Gastrocnemius medialis (tissue), 4 donors: ENCODE measurements around the gene MRPL43. TPM values are rescaled to one million over a fixed set of nuclear protein-coding genes. Genes with fewer than 3 reads are reported as not detected.
A peak's percentile ranks its signal among the peaks of the same experiment; 100 is the strongest.

Experiments used
- ATAC-seq, 2 donors: fragments of 150-250 bp; one replicate each; pipeline ENCODE4 v1.9.1; 2016
- DNase-seq, 2 donors: peaks; one replicate each; pipeline ENCODE4 v3.0.0-alpha.2; 2019
- H3K27ac ChIP-seq, 4 donors: fragments of 200-600 bp; sonication (generic); 1 replicate in 1 of 4; 2 replicates in 3 of 4; pipeline ENCODE4 v1.5.1; 2016 to 2018; ENCODE audit warnings: mild to moderate bottlenecking in 2 of 4, moderate library complexity in 1 of 4
- H3K27me3 ChIP-seq, 3 donors: fragments of 200-600 bp; sonication (generic) in 2 of 3; 1 replicate in 1 of 3; 2 replicates in 2 of 3; pipeline versions ENCODE4 v1.5.1 to v1.6.0; 2016 to 2019; ENCODE audit warnings: mild to moderate bottlenecking in 1 of 3, moderate library complexity in 1 of 3
- H3K36me3 ChIP-seq, 2 donors: fragments of 200-600 bp; sonication (generic) in 1 of 2; one replicate each; pipeline ENCODE4 v1.5.1; 2017 to 2018
- H3K4me1 ChIP-seq, 2 donors: fragments of 200-600 bp; sonication (generic) in 1 of 2; one replicate each; pipeline ENCODE4 v1.5.1; 2016 to 2017; ENCODE audit warnings: mild to moderate bottlenecking in 2 of 2
- H3K4me3 ChIP-seq, 4 donors: fragments of 200-600 bp; sonication (generic) in 3 of 4; 1 replicate in 1 of 4; 2 replicates in 3 of 4; pipeline ENCODE4 v1.5.1; 2016 to 2019; ENCODE audit warnings: mild to moderate bottlenecking in 2 of 4
- H3K9me3 ChIP-seq, 3 donors: fragments of 200-600 bp; sonication (generic) in 2 of 3; 1 replicate in 1 of 3; 2 replicates in 2 of 3; pipeline ENCODE4 v1.5.1; 2016 to 2019
- POLR2A ChIP-seq, 2 donors: fragments of 450-650 bp; IDR thresholded peaks; one replicate each; pipeline ENCODE4 v1.6.1; 2017; ENCODE audit warnings: antibody characterized with exemption in 2 of 2, mild to moderate bottlenecking in 2 of 2, moderate library complexity in 2 of 2
- in situ Hi-C, 4 donors: fragments of 200-750 bp; cut with MboI; loops; one replicate each; pipeline versions ENCODE4 v1.15.0 to v1.8.0; 2017; ENCODE audit warnings: low sequenced_read_pairs in 4 of 4
- intact Hi-C: fragments of 100-400 bp; cut with DNase I; formaldehyde crosslinking; loops from one replicate; pipeline ENCODE4 v1.15.1; 2023; ENCODE audit warnings: low total_unique reads
- total RNA-seq, 4 donors: library from RNA; depleted of rRNA; stranded (reverse); fragments of >200 nt; gene quantifications; one replicate each; pipeline versions ENCODE4 v1.1.0 to v1.2.3, GENCODE V29; 2016
- TF ChIP-seq, protein P1 (sequence below), 5 experiments: fragments of 450-650 bp in 3 of 5; fragments of 200-600 bp in 2 of 5; sonication (generic) in 2 of 5; IDR thresholded peaks in 4 of 5; conservative IDR thresholded peaks in 1 of 5; 1 replicate in 4 of 5; 2 replicates in 1 of 5; pipeline ENCODE4 v1.5.1; 2016 to 2019; ENCODE audit warnings: antibody characterized with exemption in 5 of 5, mild to moderate bottlenecking in 3 of 5, moderate library complexity in 3 of 5

Gene MRPL43
- total RNA-seq, 4 donors from 2014 or later: 83.3 to 129 (median 92.5) TPM

- Histone ChIP-seq H3K27me3 (no peaks in the 10 kb centered on the region), H3K36me3 (peaks cover 0 to 32% of the 10 kb centered on the region in 2 donors), H3K4me3 (no peak overlapping the region), H3K9me3 (no peaks in the 10 kb centered on the region), H3K4me1 (peaks cover 16 to 33% of the 10 kb centered on the region in 2 donors), H3K27ac (peak overlapping the region in 1 of 4 donors; percentile 100)
- no peak for ATAC-seq
- DNase-seq: no peak
- intact Hi-C loops: no loop called here
- TF ChIP-seq, protein P1, sequence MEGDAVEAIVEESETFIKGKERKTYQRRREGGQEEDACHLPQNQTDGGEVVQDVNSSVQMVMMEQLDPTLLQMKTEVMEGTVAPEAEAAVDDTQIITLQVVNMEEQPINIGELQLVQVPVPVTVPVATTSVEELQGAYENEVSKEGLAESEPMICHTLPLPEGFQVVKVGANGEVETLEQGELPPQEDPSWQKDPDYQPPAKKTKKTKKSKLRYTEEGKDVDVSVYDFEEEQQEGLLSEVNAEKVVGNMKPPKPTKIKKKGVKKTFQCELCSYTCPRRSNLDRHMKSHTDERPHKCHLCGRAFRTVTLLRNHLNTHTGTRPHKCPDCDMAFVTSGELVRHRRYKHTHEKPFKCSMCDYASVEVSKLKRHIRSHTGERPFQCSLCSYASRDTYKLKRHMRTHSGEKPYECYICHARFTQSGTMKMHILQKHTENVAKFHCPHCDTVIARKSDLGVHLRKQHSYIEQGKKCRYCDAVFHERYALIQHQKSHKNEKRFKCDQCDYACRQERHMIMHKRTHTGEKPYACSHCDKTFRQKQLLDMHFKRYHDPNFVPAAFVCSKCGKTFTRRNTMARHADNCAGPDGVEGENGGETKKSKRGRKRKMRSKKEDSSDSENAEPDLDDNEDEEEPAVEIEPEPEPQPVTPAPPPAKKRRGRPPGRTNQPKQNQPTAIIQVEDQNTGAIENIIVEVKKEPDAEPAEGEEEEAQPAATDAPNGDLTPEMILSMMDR (IDR thresholded peaks at IDR 0.05 in 4 of 5, conservative IDR thresholded peaks at IDR 0.05 in 1 of 5): no peak
- no peak for TF ChIP-seq POLR2A (IDR thresholded peaks at IDR 0.05)
- in situ Hi-C loops: no loop called here
Observed at GRCh38 chr10:101007915-101008822, 20.9 kb upstream of the MRPL43 start.

DNA sequence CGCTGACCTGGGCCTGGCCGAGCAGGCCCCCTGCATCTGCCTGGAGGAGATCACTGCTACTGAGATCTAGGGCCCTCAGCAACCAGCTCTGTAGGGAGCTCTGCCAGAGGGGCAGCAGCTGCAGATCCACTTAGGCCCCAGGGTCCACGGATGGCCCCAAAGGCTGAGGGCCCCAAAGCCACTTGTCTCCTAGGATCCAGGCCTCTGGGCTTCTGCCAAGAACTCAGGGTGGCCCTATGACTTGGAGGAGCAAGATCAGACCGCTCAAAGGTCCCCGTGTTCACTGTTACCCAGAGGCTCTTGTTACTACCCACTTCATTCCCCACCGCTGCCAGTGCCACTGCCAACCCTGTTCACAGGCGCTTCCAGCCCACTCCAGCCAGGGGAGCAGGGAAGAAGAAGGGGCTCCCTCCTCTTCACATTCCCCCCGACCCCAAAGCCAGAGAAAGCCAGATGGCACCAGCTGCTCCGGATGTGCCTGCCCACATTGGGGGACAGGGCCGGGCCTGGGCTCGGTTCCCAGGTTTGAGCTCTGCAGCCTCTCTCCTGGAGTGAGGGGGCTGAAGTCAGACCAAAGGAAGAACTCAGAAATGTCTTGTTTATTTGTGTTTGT is 19.9 kb upstream of the MRPL43 start:
- in situ Hi-C loops: no loop called here
- Histone ChIP-seq H3K36me3 (peaks cover 0 to 32% of the 10 kb centered on the region in 2 donors), H3K4me3 (no peak overlapping the region)

GRCh38 chr10:101006593-101007098 is 19.3 kb upstream of the MRPL43 start:
- Histone ChIP-seq H3K4me3 (no peak overlapping the region), H3K36me3 (peaks cover 0 to 32% of the 10 kb centered on the region in 2 donors), H3K27ac (peak overlapping the region in 3 of 4 donors; percentile 43 to 100 (median 50)), H3K4me1 (peaks cover 23 to 36% of the 10 kb centered on the region in 2 donors), H3K9me3 (no peaks in the 10 kb centered on the region), H3K27me3 (no peaks in the 10 kb centered on the region)
- no peak for TF ChIP-seq POLR2A (IDR thresholded peaks at IDR 0.05)
- TF ChIP-seq, protein P1 (IDR thresholded peaks at IDR 0.05 in 4 of 5, conservative IDR thresholded peaks at IDR 0.05 in 1 of 5): no peak
- intact Hi-C loops (no loop called here), in situ Hi-C loops (no loop called here)
- ATAC-seq (no peak), DNase-seq (no peak)

More for the DNA sequence above, 19.9 kb upstream of the MRPL43 start:
- no peak for DNase-seq
- no peaks in the 10 kb centered on the region for H3K27me3 ChIP-seq
- TF ChIP-seq, protein P1 (IDR thresholded peaks at IDR 0.05 in 4 of 5, conservative IDR thresholded peaks at IDR 0.05 in 1 of 5): no peak
- TF ChIP-seq POLR2A (IDR thresholded peaks at IDR 0.05): no peak
- peak overlapping the region; percentile 41 to 100 (median 46) for H3K27ac ChIP-seq
- intact Hi-C loops: no loop called here
- no peak for ATAC-seq
- peaks cover 18 to 31% of the 10 kb centered on the region in 2 donors for H3K4me1 ChIP-seq
- H3K9me3 ChIP-seq: no peaks in the 10 kb centered on the region

DNA sequence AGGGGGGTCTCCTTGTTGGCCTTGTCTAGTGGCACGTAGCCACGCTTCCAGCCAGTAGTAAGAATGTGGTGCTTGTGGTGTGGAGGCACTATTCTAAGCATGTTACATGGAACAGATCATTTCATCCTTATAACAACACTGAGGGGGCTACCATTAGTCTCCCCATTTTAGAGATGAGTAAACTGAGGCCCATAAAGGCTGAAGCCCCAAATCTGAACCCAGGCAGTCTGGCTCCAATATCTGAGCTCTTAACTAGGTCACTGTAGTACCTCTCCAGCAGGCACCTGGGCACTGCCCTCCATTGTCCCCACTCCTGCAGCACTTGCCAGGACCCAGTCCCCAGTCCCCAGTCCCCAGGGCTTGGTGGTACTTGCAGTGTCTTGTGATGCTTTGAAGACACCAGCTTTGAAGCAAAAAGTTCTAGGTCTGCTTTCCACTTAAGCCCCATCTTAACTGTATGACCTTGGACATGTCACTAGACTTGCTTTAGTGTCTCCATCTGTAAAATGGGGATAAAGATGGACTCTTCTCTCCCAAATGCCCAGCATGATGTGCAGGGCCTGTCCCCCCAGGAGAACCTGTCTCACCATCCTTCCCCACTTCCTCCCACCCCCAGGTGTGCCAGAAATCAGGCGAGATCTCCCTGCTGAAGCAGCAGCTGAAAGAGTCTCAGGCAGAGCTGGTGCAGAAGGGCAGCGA is 18.7 kb upstream of the MRPL43 start:
- in situ Hi-C loops: no loop called here
- Histone ChIP-seq H3K9me3 (no peaks in the 10 kb centered on the region), H3K4me1 (peaks cover 30 to 41% of the 10 kb centered on the region in 2 donors), H3K36me3 (peaks cover 0 to 32% of the 10 kb centered on the region in 2 donors), H3K27me3 (no peaks in the 10 kb centered on the region), H3K27ac (peak overlapping the region in 2 of 4 donors; percentile 50 to 100), H3K4me3 (no peak overlapping the region)
- ATAC-seq (no peak), DNase-seq (no peak)
- TF ChIP-seq, protein P1 (IDR thresholded peaks at IDR 0.05 in 4 of 5, conservative IDR thresholded peaks at IDR 0.05 in 1 of 5): no peak
- no peak for TF ChIP-seq POLR2A (IDR thresholded peaks at IDR 0.05)
- intact Hi-C loops: no loop called here
